G401.6 (cell line): ENCODE results near the gene SRP68.
"Not testable (repeated sequence)": the region's sequence is repeated elsewhere in the genome, so short reads cannot be mapped to it uniquely, and the experiment has no call there.

Experiments used
- FAIRE-seq: peaks from 2 replicates; lab custom pipeline; 2012; peaks lifted over from hg19 to GRCh38; lab: Jason Lieb, UNC

The SRP68 gene

GRCh38 chr17:76089680-76090516 is 17.6 kb upstream of the SRP68 start:
- no peak for FAIRE-seq

GRCh38 chr17:76088868-76089576 is 16.7 kb upstream of the SRP68 start:
- FAIRE-seq = no peak

- FAIRE-seq = no peak
These were observed 15.9 kb upstream of the SRP68 start for GRCh38 chr17:76088041-76088867.

- FAIRE-seq = no peak
These were observed 15.2 kb upstream of the SRP68 start for GRCh38 chr17:76087531-76087930.

- FAIRE-seq = no peak
These were observed 14.1 kb upstream of the SRP68 start for GRCh38 chr17:76086384-76086783.

- no peak for FAIRE-seq
These were observed 13.5 kb upstream of the SRP68 start for GRCh38 chr17:76085731-76086366.

GRCh38 chr17:76085066-76085730 is 12.9 kb upstream of the SRP68 start:
- no peak for FAIRE-seq

- no peak for FAIRE-seq
These were observed 11.3 kb upstream of the SRP68 start for GRCh38 chr17:76083536-76084182.

GRCh38 chr17:76082326-76083251 is 10.3 kb upstream of the SRP68 start:
- no peak for FAIRE-seq

GRCh38 chr17:76081295-76082210 is 9.2 kb upstream of the SRP68 start:
- FAIRE-seq = no peak

- no peak for FAIRE-seq
These were observed 8.5 kb upstream of the SRP68 start for GRCh38 chr17:76080768-76081287.

GRCh38 chr17:76079956-76080767 is 7.8 kb upstream of the SRP68 start:
- no peak for FAIRE-seq

- no peak for FAIRE-seq
These were observed 7.2 kb upstream of the SRP68 start for GRCh38 chr17:76079535-76079955.

GRCh38 chr17:76078860-76079534 is 6.7 kb upstream of the SRP68 start, which contains the start of gene ZACN:
Gene ZACN, plus strand, starts transcription at chr17:76079182. Its CDS starts 83 bp downstream, at chr17:76079265.
- FAIRE-seq = no peak

GRCh38 chr17:76078370-76078769 is 6.1 kb upstream of the SRP68 start:
- FAIRE-seq = not testable (repeated sequence)

- no peak for FAIRE-seq
These were observed 5.3 kb upstream of the SRP68 start for GRCh38 chr17:76077584-76078110.
